A673 (cell line): ENCODE data around the gene RNASE8.

Experiments
- CTCF ChIP-seq: fragments of 300-800, 200-600 bp; sonication (generic); conservative IDR thresholded peaks from 2 replicates; pipeline ENCODE4 v1.5.1; 2017; ENCODE audit warnings: low read depth, mild to moderate bottlenecking, antibody characterized with exemption, low read length, moderate library complexity, mixed read lengths
- EZH2 ChIP-seq: fragments of 200-600 bp; sonication (generic); IDR thresholded peaks from 2 replicates; pipeline ENCODE4 v1.6.1; 2017; ENCODE audit warnings: borderline replicate concordance, low read depth, mild to moderate bottlenecking, mixed read lengths, antibody characterized with exemption, low read length; ENCODE audit not compliant: poor library complexity, severe bottlenecking

DNA sequence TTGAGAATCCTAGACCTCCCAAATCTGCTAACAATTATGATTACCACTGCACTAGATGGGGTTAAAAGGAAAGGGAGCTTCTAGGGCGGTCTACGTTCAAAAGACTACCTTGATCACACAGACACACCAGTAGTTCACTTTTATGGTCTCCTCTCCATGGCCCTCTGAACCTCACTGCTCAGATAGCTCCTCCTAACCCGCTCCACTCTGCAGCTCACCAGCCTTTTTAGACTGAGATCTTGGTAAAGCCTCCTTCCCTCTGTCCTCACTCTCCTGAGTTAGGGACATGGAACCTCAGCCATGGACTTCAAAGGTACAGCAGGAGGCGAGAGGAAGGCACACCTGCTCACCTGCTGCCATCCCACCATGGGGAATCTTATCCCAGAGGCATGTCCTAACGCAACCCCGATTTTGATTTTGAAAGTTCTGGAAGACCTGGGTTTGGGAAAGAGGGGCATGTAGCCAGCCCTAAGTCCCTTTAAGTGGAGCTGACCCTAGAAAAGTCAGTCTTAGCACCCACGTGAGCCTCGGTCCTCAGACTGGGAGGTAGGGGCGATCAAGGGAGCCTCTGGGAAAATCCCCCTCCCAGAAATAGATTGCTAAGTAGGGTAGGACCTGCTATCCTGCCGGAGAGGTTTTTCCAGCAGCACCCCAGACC, 39.5 kb downstream of the RNASE8 start:
- TF ChIP-seq CTCF (no peak), EZH2 (no peak)
